Endometrial microvascular endothelial cells (primary cell): Measurements from ENCODE around the gene NPSR1. TPM values are rescaled to one million over a fixed set of nuclear protein-coding genes. Genes with fewer than 3 reads are reported as not detected.

Experiments
- in situ Hi-C: cut with HindIII; loops from 2 replicates; pipeline ENCODE4 v1.10.0; 2017; ENCODE audit warnings: low sequenced_read_pairs, low pct_unique_long_range_greater_than_20kb; ENCODE audit errors: inconsistent ontology term
- total RNA-seq: library from RNA; depleted of rRNA; stranded (reverse); fragments of >200 nt; gene quantifications from one replicate; pipeline ENCODE4 v1.2.3, GENCODE V29; 2015; ENCODE audit errors: inconsistent ontology term

Gene NPSR1
- total RNA-seq, 1 donor from 2014 or later: not detected

DNA sequence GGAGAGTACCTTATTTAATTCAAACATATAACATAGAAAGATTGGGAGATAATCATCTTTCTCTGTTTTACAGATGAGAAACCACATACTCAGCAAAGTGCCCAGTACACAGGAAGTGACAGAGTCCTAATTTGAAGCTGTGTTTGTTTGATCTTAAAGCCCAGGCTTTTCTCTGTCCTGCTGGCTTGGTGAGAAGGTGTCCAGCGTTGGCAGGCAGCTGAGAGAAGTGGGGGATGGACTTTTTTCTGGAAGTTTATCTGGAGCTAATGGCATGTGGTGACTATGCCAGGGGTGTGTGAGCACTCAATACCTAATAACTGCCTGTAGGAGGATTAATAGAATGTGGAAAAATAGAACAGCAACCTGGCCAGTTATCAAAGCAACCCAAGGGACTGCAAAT is 60.8 kb downstream of the NPSR1 start:
- in situ Hi-C loops: no loop called here

GRCh38 chr7:34719636-34720035 is 61.6 kb downstream of the NPSR1 start:
- in situ Hi-C loops: no loop called here

DNA sequence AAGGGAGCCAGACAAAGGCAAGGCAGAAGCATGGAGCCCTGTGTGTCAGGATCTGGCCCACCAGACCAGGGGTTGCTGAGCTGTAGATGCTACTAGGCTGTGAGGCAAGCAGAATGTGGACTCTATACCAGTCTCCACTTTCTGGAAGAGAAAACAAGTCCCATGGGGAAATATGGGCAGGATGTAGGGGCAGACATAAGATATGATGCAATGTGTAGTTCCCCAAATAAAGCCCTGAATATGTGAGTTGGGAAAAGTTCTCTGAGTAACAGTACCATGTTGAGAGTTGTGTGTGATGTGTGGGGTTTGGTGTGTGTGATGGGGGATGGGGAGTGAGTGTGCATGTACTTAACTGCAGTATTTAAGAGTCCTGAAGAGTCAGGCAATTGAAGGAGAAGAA is 62.3 kb downstream of the NPSR1 start:
- in situ Hi-C loops: no loop called here

DNA sequence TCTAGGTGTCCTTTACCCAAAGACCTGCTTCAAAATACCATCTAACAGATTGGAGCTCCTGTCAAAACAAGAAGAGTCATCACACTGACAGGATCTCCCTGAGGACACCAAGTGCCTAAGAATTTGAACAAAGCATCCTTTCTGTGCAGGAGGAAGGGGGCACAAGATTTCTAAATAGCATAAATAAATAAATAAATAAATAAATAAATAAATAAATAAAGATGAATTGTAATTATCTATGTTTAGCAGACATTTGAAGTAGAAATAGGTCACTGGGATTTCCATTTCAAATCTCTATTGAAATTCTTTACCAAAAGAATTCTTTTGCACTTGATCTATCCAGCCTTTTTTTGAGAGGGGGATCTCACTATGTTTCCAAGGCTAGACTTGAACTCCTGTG is 65.3 kb downstream of the NPSR1 start:
- in situ Hi-C loops: no loop called here

- in situ Hi-C loops: no loop called here
Observed at GRCh38 chr7:34723866-34724490, 66.0 kb downstream of the NPSR1 start.

GRCh38 chr7:34726221-34726620 is 68.2 kb downstream of the NPSR1 start:
- in situ Hi-C loops: no loop called here

- in situ Hi-C loops: no loop called here
Observed at GRCh38 chr7:34727464-34727995, 69.5 kb downstream of the NPSR1 start.

- in situ Hi-C loops: no loop called here
Observed at GRCh38 chr7:34728156-34728555, 70.1 kb downstream of the NPSR1 start.

- in situ Hi-C loops: no loop called here
Observed at GRCh38 chr7:34734771-34735170, 76.8 kb downstream of the NPSR1 start.

DNA sequence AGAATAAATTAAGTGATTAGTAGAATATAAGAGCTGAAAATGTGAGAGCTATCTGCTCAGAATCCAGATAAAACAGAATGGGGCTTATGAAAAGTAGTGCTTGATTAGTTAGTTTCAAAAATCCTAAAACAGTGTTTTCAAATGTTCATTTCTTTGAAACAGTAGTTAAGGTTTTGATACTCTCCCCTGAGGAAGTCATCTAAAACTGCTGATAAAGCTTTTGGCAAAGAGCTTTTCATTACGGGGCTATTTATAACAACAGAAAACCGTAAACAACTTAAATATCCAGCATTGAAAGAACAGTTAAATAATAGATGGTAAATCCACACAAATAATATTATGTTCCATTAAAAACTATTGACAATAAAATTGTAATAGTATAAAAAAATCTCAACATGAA is 77.5 kb downstream of the NPSR1 start:
- in situ Hi-C loops: no loop called here

- in situ Hi-C loops: no loop called here
Observed at GRCh38 chr7:34739651-34740300, 81.8 kb downstream of the NPSR1 start.

DNA sequence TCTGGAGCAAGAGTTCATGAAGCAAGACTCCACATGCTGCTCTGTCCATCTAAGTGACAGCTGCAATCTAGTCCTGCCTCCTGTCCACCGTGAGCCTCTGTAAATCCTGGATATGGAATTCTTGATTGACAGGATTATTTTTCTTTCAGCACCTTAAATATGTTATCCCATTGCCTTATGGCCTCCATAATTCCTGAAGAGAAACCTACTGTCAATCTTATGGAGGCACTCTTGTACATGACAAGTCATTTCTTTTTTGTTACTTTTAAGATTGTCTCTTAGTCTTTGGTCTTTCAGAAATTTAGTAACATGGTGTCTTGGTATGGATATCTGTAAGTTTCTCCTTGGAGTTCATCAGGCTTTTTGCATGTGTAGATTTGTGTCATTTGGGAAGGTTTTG is 82.8 kb downstream of the NPSR1 start:
- in situ Hi-C loops: no loop called here

DNA sequence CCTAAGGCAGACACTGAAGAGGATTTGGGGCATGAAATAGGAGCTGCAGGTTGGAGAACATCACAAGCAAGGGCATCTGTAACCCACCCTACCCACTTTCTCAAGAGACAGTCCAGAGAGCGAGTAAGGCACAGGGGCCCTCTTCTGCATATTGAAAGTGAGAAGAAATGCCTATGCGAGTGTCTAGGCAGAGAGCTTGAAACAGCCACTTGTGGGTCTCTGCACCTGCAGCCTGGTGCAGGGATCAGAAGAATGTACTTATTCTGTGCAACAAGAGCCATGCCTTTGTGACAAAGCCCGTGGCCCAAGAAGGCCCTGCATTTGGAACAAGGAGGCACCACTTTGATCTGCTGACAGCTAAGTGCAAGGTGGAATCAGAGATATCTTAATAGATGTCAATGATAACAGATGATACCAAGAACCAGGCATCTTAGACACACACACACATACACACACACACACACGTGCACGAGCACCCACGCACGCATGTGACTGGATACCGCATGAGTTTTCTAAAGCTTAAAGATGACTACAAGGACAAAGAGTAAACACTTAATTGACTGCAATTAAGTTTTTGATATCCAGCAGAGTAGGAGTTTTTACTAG is 89.3 kb downstream of the NPSR1 start:
- in situ Hi-C loops: no loop called here

DNA sequence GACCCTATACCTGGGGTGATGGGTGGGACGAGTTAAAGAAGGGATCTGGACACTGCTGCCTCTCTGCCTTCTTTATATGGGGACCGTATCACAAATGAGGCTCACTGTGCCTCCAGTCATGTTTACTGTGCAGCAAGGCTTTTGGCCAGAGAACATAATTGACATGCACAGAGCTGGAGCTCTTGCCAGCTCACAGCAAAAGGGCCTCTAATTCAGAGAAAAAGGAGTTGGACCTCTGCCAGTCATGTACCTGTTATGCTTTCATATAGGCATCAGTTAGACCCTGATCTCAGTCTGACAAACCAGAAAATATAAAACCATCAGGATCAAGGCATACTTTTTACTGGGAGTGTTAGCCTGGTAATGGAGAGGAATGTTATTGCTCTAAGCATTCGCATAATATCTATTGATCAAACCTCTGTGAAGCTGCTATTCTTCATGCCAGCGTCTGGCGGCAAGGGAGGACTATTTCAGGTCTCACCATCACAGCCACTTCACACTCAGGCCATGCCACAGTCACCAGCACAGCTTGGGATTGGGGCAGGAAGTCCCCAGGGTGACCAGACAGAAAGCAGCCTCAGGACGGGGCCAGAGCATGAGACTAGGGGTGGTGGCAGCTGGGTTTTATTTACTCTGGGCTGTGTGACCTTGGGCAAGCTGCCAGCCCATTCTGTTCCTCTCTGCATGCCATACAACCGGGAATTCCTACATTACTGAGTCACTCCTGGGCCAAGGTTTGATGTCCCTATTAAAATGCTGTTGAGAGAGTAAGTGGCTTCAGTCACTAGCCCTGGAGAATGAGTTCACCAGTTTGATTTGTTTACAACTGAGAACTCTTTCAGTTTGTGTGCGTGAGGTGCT is 90.1 kb downstream of the NPSR1 start:
- in situ Hi-C loops: no loop called here

DNA sequence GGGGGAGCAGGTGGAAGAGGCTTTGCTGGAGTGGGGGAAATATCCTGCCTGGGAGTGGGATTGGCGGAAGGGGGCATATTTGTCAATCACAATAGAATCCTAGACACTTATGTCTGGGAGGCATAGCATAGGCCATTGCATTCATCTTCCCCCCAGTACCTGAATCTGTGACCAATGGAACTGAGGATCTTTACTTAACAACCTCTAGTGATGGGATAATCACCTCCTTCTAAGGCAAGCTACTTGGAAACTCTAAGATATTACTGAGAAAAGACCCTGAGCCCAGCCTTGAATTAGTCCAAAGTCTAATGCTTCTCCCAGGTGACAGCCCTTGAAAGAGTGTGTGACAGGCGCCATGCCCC is 90.7 kb downstream of the NPSR1 start:
- in situ Hi-C loops: no loop called here

DNA sequence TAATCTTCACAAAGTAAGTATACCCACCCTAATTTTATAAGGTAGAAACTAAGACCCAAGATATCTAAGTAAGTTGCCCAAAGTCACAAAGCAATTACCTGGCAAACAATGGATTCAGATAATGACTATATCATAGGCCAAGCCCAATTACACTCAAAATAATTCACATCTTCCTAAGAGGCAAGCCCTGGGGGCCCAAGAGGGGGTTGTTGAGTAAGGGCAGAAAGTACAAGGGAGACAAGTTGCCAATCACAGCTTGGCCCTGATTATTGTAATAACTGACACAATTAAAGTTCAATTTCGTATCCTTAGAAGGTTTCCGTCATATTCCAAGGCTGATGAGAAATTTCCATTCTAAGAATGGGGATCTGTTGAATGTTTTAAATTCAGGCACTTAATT is 91.4 kb downstream of the NPSR1 start:
- in situ Hi-C loops: no loop called here

GRCh38 chr7:34750209-34750608 is 92.2 kb downstream of the NPSR1 start:
- in situ Hi-C loops: no loop called here

DNA sequence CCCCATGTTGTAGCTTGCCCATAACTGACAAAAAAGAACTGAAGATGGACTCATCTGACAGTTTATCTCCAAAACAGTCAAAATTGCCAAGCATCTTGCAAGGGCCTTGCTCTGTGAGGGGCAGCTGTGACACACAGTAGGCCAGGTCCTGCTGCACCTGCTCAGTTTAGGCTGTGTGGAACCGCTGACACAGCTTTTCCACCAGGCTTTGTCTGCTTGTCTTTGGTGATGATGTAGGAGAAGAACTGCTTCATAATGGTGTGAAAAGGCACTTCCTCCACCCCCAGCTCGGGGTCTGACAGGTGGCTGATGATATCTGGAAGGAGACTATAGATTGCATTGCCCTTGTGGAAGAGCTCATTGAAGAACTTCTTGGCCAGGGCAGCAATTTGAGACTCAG is 92.6 kb downstream of the NPSR1 start:
- in situ Hi-C loops: no loop called here
